Measurements from ENCODE around the gene TMEM100.

GRCh38 chr17:55693254-55694216, 29.1 kb downstream of the TMEM100 start:
- TF ChIP-seq, protein P1, sequence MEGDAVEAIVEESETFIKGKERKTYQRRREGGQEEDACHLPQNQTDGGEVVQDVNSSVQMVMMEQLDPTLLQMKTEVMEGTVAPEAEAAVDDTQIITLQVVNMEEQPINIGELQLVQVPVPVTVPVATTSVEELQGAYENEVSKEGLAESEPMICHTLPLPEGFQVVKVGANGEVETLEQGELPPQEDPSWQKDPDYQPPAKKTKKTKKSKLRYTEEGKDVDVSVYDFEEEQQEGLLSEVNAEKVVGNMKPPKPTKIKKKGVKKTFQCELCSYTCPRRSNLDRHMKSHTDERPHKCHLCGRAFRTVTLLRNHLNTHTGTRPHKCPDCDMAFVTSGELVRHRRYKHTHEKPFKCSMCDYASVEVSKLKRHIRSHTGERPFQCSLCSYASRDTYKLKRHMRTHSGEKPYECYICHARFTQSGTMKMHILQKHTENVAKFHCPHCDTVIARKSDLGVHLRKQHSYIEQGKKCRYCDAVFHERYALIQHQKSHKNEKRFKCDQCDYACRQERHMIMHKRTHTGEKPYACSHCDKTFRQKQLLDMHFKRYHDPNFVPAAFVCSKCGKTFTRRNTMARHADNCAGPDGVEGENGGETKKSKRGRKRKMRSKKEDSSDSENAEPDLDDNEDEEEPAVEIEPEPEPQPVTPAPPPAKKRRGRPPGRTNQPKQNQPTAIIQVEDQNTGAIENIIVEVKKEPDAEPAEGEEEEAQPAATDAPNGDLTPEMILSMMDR (conservative IDR thresholded peaks at IDR 0.05 in 1 of 2, IDR thresholded peaks at IDR 0.05 in 1 of 2; ENCODE audit: extremely low read depth in 1 of 2, insufficient read depth in 1 of 2, low read depth in 1 of 2, low read length in 2 of 2): no peak
- TF ChIP-seq EZH2 (IDR thresholded peaks at IDR 0.05; ENCODE audit: borderline replicate concordance, low read length): no peak
